ENCODE data around the gene SLC66A2. TPM values are rescaled to one million over a fixed set of nuclear protein-coding genes. Genes with fewer than 3 reads are reported as not detected.
"Not testable (repeated sequence)": the region's sequence is repeated elsewhere in the genome, so short reads cannot be mapped to it uniquely, and the experiment has no call there.

SLC66A2 gene
- polyA plus RNA-seq (ENCODE audit: insufficient read length in 4 of 4) = 10 to 100 TPM; 21.1 to 34.6 (median 30.0) TPM

- DNase-seq (ENCODE audit: low read depth in 4 of 4, low spot score in 2 of 4) = peak in 1 of 4 donors; percentile 74
Observed at GRCh38 chr18:79951545-79952455, at the start of gene SLC66A2. Gene SLC66A2 (minus strand): TSS chr18:79951653. CDS start chr18:79950926, 727 bp downstream.

- DNase-seq (ENCODE audit: low read depth in 4 of 4, low spot score in 2 of 4) = no peak
Observed at GRCh38 chr18:80000877-80001276, 49.4 kb upstream of the SLC66A2 start.

DNA sequence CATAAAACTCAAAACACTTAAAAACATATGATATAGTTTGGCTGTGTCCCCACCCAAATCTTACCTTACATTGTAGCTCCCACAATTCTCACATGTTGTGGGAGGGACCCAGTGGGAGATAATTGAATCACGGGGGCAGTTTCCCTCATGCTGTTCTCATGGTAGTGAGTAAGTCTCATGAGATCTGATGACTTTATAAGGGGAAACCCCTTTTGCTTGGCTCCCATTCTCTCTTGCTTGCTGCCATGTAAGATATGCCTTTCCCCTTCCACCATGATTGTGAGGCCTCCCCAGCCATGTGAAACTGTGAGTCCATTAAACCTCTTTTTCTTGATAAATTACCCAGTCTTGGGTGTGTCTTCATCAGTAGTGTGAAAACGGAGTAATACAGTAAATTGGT lies 48.2 kb upstream of the SLC66A2 start:
- DNase-seq (ENCODE audit: low read depth in 4 of 4, low spot score in 2 of 4) = not testable (repeated sequence)

- DNase-seq (ENCODE audit: low read depth in 4 of 4, low spot score in 2 of 4) = no peak
Observed at GRCh38 chr18:79991494-79991893, 40.0 kb upstream of the SLC66A2 start.

- no peak for DNase-seq (ENCODE audit: low read depth in 4 of 4, low spot score in 2 of 4)
Observed at GRCh38 chr18:79989195-79989497, 37.7 kb upstream of the SLC66A2 start.

DNA sequence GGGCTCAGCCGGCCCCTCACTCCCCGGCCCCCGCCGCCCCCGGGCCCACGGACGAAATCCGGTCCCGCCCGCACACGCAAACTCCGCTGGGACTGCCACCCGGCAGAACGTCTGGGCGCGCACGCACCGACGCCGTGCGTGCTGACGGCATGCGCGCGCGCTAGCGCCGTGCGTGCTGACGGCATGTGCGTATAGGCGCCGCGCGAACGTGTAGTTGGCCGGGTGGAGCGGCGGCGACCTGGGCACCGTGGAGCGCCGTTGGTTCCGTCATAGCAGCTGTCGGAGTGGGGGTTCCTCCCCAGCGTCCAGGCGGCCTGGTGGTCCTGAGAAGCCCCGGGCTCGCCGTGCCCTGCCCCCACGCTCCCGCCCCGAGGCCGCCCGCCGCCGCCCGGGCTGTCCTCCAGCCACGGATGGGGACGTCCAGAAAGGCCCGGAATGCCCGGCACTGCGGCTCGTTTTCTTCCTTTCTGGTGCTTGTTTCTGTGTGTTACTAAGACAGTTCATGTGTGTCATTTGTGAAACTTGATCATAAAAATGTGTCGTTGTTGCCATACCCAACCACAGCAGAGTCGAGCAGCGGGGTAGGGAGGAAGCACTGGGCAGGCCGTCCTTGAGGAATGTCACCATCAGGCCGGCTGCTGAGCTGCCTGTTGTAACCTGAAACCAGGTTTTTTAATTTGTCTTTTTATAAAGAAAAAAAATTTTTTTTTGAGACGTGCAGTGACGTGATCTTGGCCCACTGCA lies 37.2 kb upstream of the SLC66A2 start, which contains the start of gene TXNL4A:
TSS of gene TXNL4A (minus strand) at position 113 of the 744 bp plus-strand sequence. CDS start 171 bp downstream, outside the sequence.
- peak; percentile 56 to 74 (median 70) for DNase-seq (ENCODE audit: low read depth in 4 of 4, low spot score in 2 of 4)

DNA sequence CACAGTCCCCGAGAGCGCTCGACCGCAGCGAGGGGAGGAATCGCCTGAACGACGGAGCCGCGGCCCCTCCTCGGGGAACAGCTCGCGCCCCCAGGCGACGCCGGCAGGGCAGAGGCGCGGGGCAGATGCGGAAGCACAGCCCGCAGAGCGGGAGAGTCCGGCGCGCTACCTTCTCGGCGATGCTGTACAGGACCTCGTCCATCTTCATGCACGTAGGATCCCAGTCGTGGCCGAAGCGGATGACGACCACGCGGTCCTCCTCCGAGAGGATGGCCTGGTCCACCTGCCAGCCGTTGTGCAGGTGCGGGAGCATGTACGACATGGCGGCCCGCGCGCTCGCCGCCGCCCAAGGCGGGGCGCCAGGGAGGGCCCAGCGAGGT lies 36.6 kb upstream of the SLC66A2 start:
- DNase-seq (ENCODE audit: low read depth in 4 of 4, low spot score in 2 of 4) = peak; percentile 31 to 53 (median 46)

DNA sequence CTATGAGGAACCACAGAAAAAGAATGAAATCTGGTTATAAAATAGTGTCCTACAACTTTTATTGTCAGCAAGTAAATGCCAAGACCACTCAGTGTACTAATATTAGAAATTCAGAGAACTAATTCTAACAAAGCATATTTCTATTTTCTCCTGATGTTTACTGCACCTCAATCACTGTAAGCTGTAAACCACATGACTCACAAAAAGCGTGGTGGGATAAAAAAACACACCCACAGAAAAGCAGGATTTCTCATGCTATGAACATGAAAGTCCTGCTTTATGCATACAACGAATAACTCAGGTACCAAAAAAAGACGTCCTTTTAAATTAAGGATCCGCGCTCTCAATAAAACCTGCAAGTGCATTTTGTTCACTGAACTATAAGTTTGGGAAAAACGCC lies 36.1 kb upstream of the SLC66A2 start:
- DNase-seq (ENCODE audit: low read depth in 4 of 4, low spot score in 2 of 4) = no peak

DNA sequence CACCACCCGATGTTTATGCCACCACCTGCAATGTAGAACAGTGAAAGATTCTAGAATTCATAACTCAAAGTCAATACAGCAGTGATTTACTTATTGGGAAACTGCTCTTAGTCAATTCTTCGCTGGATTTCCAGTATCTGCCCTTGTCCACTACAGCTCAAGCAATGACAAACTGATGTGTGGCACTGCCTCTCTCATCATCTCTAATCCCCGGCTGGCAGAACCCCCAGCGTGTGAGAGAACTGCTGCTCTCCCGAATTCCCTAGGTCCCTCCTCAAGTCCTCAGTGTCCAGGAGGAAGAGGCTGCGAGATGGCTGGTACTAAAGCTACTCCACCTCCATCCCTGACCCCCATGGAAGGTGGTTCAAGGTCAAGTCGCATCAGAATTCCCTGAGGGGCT lies 35.3 kb upstream of the SLC66A2 start:
- no peak for DNase-seq (ENCODE audit: low read depth in 4 of 4, low spot score in 2 of 4)

DNA sequence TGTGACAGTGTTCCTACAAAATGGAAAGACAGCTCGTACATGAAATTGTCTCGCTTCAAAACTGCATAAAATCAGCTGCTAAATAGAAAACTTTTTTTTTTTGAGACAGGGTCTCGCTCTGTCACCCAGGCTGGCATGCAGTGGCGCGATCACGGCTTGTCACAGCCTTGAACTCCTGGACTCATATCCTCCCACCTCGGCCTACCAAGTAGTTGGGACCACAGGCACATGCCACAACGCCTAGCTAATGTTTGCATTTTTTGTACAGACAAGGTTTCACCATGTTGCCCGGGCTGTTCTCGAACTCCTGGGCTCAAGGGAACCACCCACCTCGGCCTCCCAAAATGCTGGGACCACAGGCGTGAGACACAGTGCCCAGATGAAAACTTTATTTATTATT lies 33.7 kb upstream of the SLC66A2 start:
- no peak for DNase-seq (ENCODE audit: low read depth in 4 of 4, low spot score in 2 of 4)

DNA sequence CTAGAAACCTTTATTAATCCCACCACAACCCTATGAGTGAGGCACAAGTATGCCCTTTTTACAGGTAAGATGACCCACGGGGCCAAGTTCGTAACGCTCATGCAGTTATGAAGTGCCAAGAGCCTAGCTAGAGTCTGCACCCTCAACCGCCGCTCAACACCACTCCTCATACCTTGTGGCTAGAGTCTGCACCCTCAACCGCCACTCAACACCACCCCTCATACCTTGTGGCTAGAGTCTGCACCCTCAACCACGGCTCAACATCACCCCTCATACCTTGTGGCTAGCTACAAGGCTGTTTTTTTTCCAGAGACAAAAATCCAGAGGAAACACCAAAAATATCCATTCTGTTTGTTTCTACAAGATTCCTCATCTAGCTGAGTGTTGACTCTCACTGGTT lies 32.3 kb upstream of the SLC66A2 start:
- no peak for DNase-seq (ENCODE audit: low read depth in 4 of 4, low spot score in 2 of 4)

DNA sequence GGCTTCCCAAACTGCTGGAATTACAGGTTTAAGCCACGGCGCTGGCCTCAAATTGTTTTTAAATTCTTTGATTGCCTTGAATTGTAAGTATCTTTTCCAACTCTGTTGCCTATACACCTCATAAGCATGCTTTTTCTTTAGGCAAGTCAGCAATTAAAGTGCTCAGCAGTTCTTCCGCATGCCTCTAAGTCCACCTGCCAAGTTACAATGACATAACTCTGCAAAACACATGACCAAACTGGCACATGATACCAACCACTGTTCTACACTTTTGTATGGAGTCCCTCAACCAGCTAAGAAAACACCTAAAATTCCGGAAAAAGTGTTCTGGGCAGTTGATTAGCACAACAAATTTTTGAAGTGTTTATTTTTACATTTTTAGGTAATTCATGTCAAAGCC lies 31.8 kb upstream of the SLC66A2 start:
- DNase-seq (ENCODE audit: low read depth in 4 of 4, low spot score in 2 of 4) = no peak

DNA sequence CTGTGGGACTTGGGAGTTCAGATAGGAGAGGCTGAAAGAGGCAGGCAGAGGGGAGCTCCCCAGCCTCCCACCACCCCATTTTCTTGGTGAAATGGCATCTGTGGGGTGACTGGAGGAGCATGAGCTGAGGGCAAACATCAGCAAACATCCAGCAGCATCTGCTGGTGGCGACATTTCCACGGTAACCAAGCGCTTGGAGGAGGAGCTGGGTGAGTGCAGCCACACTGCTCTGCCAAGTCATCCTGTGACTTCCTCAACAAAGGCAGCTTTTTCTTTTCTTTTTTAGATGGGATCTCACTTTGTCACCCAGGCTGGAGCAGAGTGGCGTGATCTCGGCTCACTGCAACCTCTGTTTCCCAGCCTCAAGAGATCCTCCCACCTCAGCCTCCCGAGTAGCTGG lies 31.3 kb upstream of the SLC66A2 start:
- no peak for DNase-seq (ENCODE audit: low read depth in 4 of 4, low spot score in 2 of 4)

DNA sequence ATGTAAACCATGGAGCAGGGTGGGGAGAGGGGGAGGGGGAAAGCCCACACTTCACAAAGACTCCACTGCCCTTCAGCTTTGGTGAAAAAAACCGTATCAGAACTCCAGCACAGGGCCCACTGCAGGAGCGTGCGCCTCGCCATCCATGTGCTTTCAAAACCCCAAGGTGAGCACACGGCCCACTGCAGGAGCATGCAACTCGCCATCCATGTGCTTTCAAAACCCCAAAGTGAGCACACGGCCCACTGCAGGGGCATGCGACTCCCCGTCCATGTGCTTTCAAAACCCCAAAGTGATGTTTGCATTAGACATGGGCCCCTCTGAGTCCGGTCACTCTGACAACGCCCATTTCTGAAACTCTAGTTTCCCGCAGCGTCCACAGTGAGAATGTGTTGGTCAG lies 29.1 kb upstream of the SLC66A2 start:
- no peak for DNase-seq (ENCODE audit: low read depth in 4 of 4, low spot score in 2 of 4)

- no peak for DNase-seq (ENCODE audit: low read depth in 4 of 4, low spot score in 2 of 4)
Observed at GRCh38 chr18:79979843-79980242, 28.4 kb upstream of the SLC66A2 start.

GRCh38 chr18:79975985-79976680 lies 24.7 kb upstream of the SLC66A2 start:
- no peak for DNase-seq (ENCODE audit: low read depth in 4 of 4, low spot score in 2 of 4)

- DNase-seq (ENCODE audit: low read depth in 4 of 4, low spot score in 2 of 4) = no peak
Observed at GRCh38 chr18:79975043-79975442, 23.6 kb upstream of the SLC66A2 start.

GRCh38 chr18:79974025-79974654 lies 22.7 kb upstream of the SLC66A2 start:
- DNase-seq (ENCODE audit: low read depth in 4 of 4, low spot score in 2 of 4) = no peak

GRCh38 chr18:79973517-79973916 lies 22.1 kb upstream of the SLC66A2 start:
- no peak for DNase-seq (ENCODE audit: low read depth in 4 of 4, low spot score in 2 of 4)

DNA sequence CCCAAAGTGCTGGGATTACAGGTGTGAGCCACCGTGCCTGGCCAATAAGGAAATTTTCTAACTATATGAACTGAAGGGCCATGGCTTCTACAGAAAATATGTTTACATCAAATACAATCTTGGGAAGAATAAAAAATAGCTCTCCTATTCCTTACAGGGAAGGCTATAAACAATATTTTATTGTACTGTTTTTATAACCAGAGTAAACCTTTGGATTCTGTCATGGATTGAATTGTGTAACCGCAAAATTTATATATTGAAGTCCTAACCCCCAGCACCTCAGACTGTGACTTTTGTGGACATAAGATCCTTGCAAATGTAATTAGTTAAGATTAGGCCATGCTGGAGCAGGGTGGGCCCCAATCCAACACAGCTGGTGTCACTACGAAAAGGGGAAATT lies 21.3 kb upstream of the SLC66A2 start:
- no peak for DNase-seq (ENCODE audit: low read depth in 4 of 4, low spot score in 2 of 4)

GRCh38 chr18:79971986-79972385 lies 20.5 kb upstream of the SLC66A2 start:
- DNase-seq (ENCODE audit: low read depth in 4 of 4, low spot score in 2 of 4) = no peak
